OCI-M2 (cell line): ENCODE results near the gene BTBD6.

ENCODE experiments used
- DNase-seq: peaks from one replicate; lab custom pipeline; 2025; ENCODE audit not compliant: unreplicated experiment; lab: John Stamatoyannopoulos, UW

Gene BTBD6

GRCh38 chr14:105229099-105229655 lies 19.2 kb upstream of the BTBD6 start:
- DNase-seq, result no peak

DNA sequence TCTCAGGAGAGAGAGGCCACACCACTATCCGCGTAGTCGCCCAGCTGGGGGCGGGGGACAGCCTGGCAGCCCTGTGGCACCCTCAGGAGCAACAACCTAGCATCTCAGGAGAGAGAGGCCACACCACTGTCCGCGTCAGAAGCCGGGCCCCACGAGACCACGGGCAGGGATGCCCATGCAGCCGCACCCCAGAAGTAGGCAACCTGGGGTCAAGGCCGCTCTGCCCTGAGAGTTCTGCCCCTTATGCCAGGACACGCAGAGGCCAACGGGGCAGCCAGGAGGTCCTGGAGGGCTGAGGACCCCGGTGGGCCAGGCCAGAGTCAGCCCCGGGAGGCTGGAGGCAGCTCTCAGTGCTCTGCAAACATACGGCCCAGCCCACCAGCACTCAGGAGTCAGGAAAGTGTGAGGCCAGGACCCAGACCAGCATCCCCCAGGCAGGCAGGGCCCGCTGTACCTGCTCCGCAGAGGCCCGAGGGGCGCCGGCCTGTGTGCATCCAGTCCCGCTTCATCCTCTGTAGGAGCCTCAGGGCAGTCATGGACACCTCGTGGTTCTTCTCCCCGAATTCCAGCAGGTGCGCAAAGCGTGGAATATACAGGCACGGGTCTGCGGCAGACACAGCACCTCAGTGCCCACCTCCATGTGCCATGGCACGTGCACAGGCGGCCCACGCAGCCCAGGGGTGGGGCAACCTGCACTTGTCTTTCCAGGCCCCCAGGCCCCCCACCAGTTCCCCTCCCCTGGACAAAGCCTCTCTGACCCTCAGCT lies 7.3 kb upstream of the BTBD6 start:
- DNase-seq, result no peak

- DNase-seq, result no peak
These were observed 6.7 kb upstream of the BTBD6 start for GRCh38 chr14:105241641-105242040.

GRCh38 chr14:105244334-105244733 lies 4.0 kb upstream of the BTBD6 start:
- no peak for DNase-seq

GRCh38 chr14:105247026-105247425 lies 1.3 kb upstream of the BTBD6 start:
- no peak for DNase-seq

DNA sequence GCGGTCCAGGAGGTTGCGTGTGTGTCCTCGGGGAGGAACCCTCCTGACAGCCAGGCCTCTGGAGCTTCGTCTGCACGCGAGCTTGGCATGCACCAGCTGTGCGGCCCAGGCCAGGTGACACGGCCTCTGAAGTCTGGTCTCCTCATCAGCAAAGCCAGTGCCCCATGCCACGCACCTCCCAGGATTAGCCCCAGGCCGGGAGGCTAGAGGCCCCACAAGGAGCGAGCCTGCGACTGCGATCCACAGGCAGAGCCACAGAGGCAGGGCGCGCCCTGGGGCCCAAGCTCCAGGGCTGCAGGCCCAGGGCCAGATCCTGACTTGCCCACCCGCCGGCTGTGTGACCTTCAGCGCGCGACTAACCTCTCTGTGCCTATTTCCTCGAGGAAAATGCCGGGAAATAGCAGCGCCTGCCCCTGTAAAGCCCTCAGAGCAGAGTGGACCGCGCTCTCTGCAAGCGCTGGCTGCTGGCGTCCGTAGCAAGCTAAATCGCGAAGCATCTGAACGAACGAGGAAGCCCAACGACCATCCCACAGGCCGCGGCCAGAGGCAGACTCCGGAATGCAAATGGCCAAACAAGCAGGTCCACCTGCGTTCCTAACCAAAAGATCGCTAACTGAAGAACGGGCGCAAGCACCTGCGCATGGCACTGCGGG lies 492 bp upstream of the BTBD6 start:
- no peak for DNase-seq

GRCh38 chr14:105249182-105250007 lies 1.1 kb downstream of the BTBD6 start:
- DNase-seq, result no peak

- no peak for DNase-seq
These were observed 1.7 kb downstream of the BTBD6 start for GRCh38 chr14:105250008-105250366.

GRCh38 chr14:105250986-105251385 lies 2.7 kb downstream of the BTBD6 start:
- no peak for DNase-seq

- DNase-seq, result no peak
These were observed 3.6 kb downstream of the BTBD6 start for GRCh38 chr14:105251920-105252319.

DNA sequence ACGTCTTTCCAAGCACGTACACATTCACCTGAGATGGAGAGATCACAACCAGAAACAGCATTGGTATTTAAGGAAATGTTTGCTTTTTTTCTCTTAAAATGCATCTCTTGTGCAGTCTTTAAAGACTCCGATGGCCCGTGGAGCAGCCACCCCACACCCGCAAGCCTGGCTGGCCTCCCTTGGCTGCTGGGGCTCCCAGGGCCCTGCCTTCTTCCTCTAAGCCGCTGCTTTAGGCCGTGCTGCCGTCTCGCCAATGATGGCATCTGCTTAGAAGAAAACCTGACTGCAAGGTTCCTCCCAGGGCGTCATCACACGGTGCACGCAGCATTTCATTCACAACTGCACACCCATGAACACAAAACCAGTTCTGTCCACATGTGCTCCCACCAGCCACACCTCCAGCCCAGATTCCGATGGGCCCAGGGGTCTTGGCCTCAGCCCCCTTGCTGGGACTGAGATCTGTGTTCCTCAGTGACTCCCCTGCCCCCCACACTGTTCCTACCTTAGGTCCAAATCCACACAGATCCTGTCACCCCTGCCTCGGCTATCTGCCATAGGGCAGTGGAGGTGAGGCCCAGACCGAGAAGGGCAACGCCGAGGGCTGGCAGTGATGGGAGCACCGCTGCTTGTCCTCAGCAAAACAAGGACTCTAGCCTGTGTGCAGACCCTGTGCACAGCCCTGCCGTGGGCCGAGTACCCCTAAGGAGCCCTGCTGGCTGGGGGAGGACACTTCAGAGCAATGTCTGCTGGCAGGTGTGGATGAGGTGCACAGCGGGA lies 4.4 kb downstream of the BTBD6 start:
- no peak for DNase-seq

DNA sequence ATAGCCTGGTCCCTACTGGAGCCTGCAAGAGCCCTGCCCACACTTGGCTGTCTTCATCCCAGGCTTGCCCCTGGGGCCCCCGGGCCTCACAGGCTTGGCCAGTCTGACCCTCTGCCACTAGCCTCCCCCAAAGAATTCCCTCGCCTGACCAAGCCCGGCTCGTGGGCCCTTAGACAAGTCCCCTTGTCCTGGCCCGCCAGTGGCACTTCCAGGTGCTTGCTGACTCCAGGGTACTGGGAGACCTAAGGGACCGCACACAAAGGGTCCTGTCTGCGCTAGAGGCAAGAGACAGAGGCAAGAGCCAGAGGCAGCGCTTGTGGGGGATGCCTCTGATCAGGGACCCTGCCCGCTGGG lies 5.0 kb downstream of the BTBD6 start:
- DNase-seq, result no peak

DNA sequence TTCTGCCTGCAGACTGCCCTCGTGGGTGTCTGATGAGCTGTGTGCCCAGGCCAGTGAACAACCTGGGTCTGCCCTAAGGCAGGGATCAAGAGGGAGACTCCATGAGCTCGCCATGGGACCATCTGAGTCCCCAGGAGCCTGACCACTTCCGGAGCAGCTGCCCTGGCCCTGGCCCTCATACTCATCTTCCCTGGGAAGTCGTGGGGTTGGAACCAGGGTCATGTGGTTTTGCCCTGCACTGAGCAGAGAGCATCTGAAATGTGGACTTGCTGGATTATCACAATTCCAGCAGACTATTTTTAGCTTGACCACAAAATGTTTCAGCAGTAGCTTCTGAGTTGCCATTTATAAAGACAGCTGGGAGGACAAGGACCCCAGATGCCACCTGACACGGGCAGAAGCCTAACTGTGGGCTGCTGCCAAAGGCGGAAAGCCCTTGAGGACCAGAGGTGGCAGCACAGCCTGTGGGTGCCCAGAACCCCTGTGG lies 6.7 kb downstream of the BTBD6 start:
- no peak for DNase-seq

DNA sequence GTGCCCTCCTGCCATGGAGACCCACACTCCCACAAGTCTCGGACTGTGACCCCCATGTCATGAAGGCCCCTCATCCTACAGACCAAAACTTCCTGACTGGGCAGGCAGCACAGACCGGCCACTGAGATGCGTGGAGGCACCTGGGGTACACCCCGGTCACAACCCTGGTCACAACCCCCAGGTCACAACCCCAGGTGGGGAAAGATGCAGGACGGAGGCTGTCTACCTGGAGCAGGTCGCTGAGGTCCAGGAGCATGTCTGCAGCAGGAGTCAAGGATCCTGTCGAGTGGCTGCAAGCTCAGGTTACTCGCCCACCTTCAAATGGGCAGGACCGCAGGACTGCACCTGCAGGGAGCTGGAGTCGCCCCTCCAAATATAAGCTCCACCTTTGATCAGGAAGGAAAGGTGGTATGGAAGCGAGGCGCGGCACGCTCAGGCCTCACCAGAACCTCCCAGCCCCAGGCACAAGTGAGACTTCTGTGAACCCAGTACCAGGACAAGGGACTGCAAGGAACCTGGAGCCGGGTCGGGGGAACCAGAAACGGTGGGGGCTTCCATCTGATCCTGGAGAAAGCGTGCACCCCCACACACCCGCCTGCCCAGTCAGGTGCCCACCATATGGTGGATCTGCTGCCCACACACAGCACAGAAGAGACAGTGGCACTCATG lies 8.1 kb downstream of the BTBD6 start:
- DNase-seq, result no peak

DNA sequence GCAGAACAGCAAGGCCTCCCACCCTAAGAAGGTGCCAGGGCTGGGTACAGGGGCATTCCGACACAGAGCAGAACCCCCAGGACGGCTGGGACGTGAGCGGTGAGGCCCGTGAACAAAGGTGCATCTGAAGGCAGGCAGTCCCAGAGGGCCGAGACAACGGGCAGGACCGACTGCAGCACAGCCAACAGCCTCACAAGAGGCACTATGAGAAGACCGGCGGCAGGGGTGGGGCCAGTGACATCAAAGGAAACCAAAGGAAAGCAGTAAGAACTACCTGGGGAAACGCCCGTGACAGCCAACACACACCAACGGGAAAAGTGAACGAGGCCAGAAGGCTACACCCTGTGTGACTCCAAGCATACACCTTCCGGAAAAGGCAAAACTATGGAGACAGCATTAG lies 9.1 kb downstream of the BTBD6 start:
- no peak for DNase-seq

DNA sequence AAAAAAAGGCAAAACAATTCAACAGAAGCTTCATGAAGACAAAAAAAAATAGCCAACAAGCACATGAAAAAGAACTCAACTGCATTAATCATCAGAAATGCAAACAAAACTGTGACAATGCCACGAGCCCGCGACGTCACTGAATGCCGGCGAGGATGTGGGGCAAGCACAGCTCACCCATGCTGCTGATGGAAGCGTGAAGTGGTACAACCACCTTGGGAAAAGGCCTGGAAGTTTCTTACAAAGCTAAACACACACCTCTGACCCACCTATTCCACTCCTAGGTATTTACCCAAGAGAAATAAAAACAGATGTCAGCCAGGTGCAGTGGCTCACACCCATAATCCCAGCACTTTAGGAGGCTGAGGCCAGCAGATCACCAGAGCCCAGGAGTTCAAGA lies 10.5 kb downstream of the BTBD6 start:
- DNase-seq, result no peak

GRCh38 chr14:105260959-105261358 lies 12.6 kb downstream of the BTBD6 start:
- no peak for DNase-seq

- DNase-seq, result no peak
These were observed 13.4 kb downstream of the BTBD6 start for GRCh38 chr14:105261781-105262180.

- DNase-seq, result no peak
These were observed 19.7 kb downstream of the BTBD6 start for GRCh38 chr14:105267820-105268548.
